ENCODE results near the gene EIF4E2.

EIF4E2 gene

GRCh38 chr2:232592772-232593395, 42.4 kb downstream of the EIF4E2 start:
- no peaks in the 10 kb centered on the region for H3K9me3 ChIP-seq (ENCODE audit: insufficient read depth, low read length)
- no peaks in the 10 kb centered on the region for H3K79me2 ChIP-seq (ENCODE audit: insufficient read depth, low read length)
- H3K36me3 ChIP-seq (ENCODE audit: low read length): no peaks in the 10 kb centered on the region
- H3F3A ChIP-seq (ENCODE audit: insufficient read depth): no peaks in the 10 kb centered on the region
- H3K27ac ChIP-seq (ENCODE audit: low read depth, low read length): no peak overlapping the region
- no peaks in the 10 kb centered on the region for H3K27me3 ChIP-seq (ENCODE audit: low read length)
- no peak overlapping the region for H3K9ac ChIP-seq (ENCODE audit: low read length)
- H3K4me2 ChIP-seq (ENCODE audit: low read depth, low read length, poor library complexity, severe bottlenecking): no peak overlapping the region
- H2AFZ ChIP-seq (ENCODE audit: low read depth, low read length, severe bottlenecking): no peak overlapping the region
- no peak overlapping the region for H3K4me3 ChIP-seq (ENCODE audit: insufficient read depth, low read length, poor library complexity, severe bottlenecking)
- H3K9me2 ChIP-seq (replicated peaks; ENCODE audit: insufficient read depth, low read length): no peaks in the 10 kb centered on the region
- no peaks in the 10 kb centered on the region for H4K20me1 ChIP-seq (ENCODE audit: low read depth, low read length)
- TF ChIP-seq EZH2phosphoT487 (conservative IDR thresholded peaks at IDR 0.05; ENCODE audit: low read length) (no peak), CTCF (IDR thresholded peaks at IDR 0.05; ENCODE audit: insufficient read depth, low read length, poor library complexity, severe bottlenecking) (no peak)

GRCh38 chr2:232593982-232594381, 43.5 kb downstream of the EIF4E2 start:
- Histone ChIP-seq H3K79me2 (ENCODE audit: insufficient read depth, low read length) (no peaks in the 10 kb centered on the region), H3K4me3 (ENCODE audit: insufficient read depth, low read length, poor library complexity, severe bottlenecking) (no peak overlapping the region), H4K20me1 (ENCODE audit: low read depth, low read length) (no peaks in the 10 kb centered on the region), H2AFZ (ENCODE audit: low read depth, low read length, severe bottlenecking) (no peak overlapping the region), H3F3A (ENCODE audit: insufficient read depth) (no peaks in the 10 kb centered on the region), H3K27me3 (ENCODE audit: low read length) (no peaks in the 10 kb centered on the region), H3K36me3 (ENCODE audit: low read length) (no peaks in the 10 kb centered on the region), H3K4me2 (ENCODE audit: low read depth, low read length, poor library complexity, severe bottlenecking) (no peak overlapping the region), H3K9me2 (replicated peaks; ENCODE audit: insufficient read depth, low read length) (no peaks in the 10 kb centered on the region), H3K27ac (ENCODE audit: low read depth, low read length) (no peak overlapping the region), H3K9me3 (ENCODE audit: insufficient read depth, low read length) (no peaks in the 10 kb centered on the region), H3K9ac (ENCODE audit: low read length) (no peak overlapping the region)
- TF ChIP-seq EZH2phosphoT487 (conservative IDR thresholded peaks at IDR 0.05; ENCODE audit: low read length) (no peak), CTCF (IDR thresholded peaks at IDR 0.05; ENCODE audit: insufficient read depth, low read length, poor library complexity, severe bottlenecking) (no peak)

GRCh38 chr2:232597362-232598079, 47.0 kb downstream of the EIF4E2 start:
- TF ChIP-seq EZH2phosphoT487 (conservative IDR thresholded peaks at IDR 0.05; ENCODE audit: low read length): no peak
- no peak for TF ChIP-seq CTCF (IDR thresholded peaks at IDR 0.05; ENCODE audit: insufficient read depth, low read length, poor library complexity, severe bottlenecking)
- Histone ChIP-seq H3K27ac (ENCODE audit: low read depth, low read length) (no peak overlapping the region), H3K4me3 (ENCODE audit: insufficient read depth, low read length, poor library complexity, severe bottlenecking) (no peak overlapping the region), H2AFZ (ENCODE audit: low read depth, low read length, severe bottlenecking) (no peak overlapping the region), H3K9me3 (ENCODE audit: insufficient read depth, low read length) (no peaks in the 10 kb centered on the region), H4K20me1 (ENCODE audit: low read depth, low read length) (no peaks in the 10 kb centered on the region), H3K9me2 (replicated peaks; ENCODE audit: insufficient read depth, low read length) (no peaks in the 10 kb centered on the region), H3K79me2 (ENCODE audit: insufficient read depth, low read length) (no peaks in the 10 kb centered on the region), H3K9ac (ENCODE audit: low read length) (no peak overlapping the region), H3K36me3 (ENCODE audit: low read length) (no peaks in the 10 kb centered on the region), H3F3A (ENCODE audit: insufficient read depth) (no peaks in the 10 kb centered on the region), H3K27me3 (ENCODE audit: low read length) (no peaks in the 10 kb centered on the region), H3K4me2 (ENCODE audit: low read depth, low read length, poor library complexity, severe bottlenecking) (no peak overlapping the region)

Measured in SU-DHL-6 (cell line).